H1 (cell line): ENCODE data around the gene CHRNG. TPM values are rescaled to one million over a fixed set of nuclear protein-coding genes. Genes with fewer than 3 reads are reported as not detected.

ENCODE experiments used
- CTCF ChIA-PET: fragments of 300-600 bp; sonication (Branson Sonifier 250); formaldehyde crosslinking; loops from one replicate; lab custom pipeline; 2021; ENCODE audit not compliant: partially characterized antibody; lab: Charles Lee
- POLR2A ChIA-PET: fragments of 300-600 bp; sonication (Branson Sonifier 250); formaldehyde crosslinking; loops from one replicate; lab custom pipeline; 2021; ENCODE audit warnings: inconsistent platforms; ENCODE audit not compliant: partially characterized antibody; lab: Charles Lee
- DNase-seq, 2 experiments: peaks; one replicate each; pipeline versions ENCODE4 v3.0.0 to v3.0.0-alpha.2; 2010 to 2022; ENCODE audit warnings: low spot score in 2 of 2, low read depth in 1 of 2, mixed read lengths in 1 of 2
- FAIRE-seq: peaks from 2 replicates; lab custom pipeline; 2011; peaks lifted over from hg19 to GRCh38; lab: Jason Lieb, UNC
- H2AFZ ChIP-seq: 2 replicates; pipeline ENCODE4 v1.8.1; 2012; ENCODE audit warnings: low read length, inconsistent platforms
- H2AK5ac ChIP-seq: 2 replicates; pipeline ENCODE4 v1.6.1; 2013; ENCODE audit warnings: low read depth, low read length
- H2BK120ac ChIP-seq: replicated peaks from 2 replicates; pipeline ENCODE3; 2013; ENCODE audit warnings: low read depth, low read length, inconsistent platforms
- H2BK12ac ChIP-seq: 2 replicates; pipeline ENCODE4 v1.6.1; 2013; ENCODE audit warnings: low read depth, low read length
- H2BK15ac ChIP-seq: 2 replicates; pipeline ENCODE4 v1.6.1; 2013; ENCODE audit warnings: low read length
- H2BK20ac ChIP-seq: 2 replicates; pipeline ENCODE4 v1.6.1; 2013; ENCODE audit warnings: low read length
- H2BK5ac ChIP-seq: 2 replicates; pipeline ENCODE4 v1.6.1; 2013; ENCODE audit warnings: low read depth, low read length
- H3K14ac ChIP-seq: 2 replicates; pipeline ENCODE4 v1.6.1; 2013; ENCODE audit warnings: inconsistent platforms; ENCODE audit not compliant: insufficient read length
- H3K18ac ChIP-seq: 2 replicates; pipeline ENCODE4 v1.6.1; 2013; ENCODE audit warnings: low read length; ENCODE audit errors: extremely low read depth
- H3K23ac ChIP-seq: 2 replicates; pipeline ENCODE4 v1.6.1; 2013; ENCODE audit warnings: inconsistent platforms; ENCODE audit not compliant: insufficient read length
- H3K23me2 ChIP-seq: 2 replicates; pipeline ENCODE4 v1.6.1; 2013; ENCODE audit warnings: low read depth, low read length
- H3K27ac ChIP-seq: 2 replicates; pipeline ENCODE4 v1.6.1; 2011; ENCODE audit warnings: low read depth, low read length, inconsistent platforms
- H3K27me3 ChIP-seq, 4 experiments: replicated peaks in 1 of 4; 1 replicate in 1 of 4; 2 replicates in 3 of 4; pipeline versions ENCODE4 v1.6.1 to v1.8.1; 2011 to 2013; ENCODE audit warnings: low read length in 3 of 4, mild to moderate bottlenecking in 3 of 4, inconsistent platforms in 2 of 4, mixed read lengths in 2 of 4, moderate library complexity in 1 of 4; ENCODE audit not compliant: control insufficient read depth in 3 of 4, insufficient read depth in 3 of 4; ENCODE audit errors: extremely low read depth in 1 of 4
- H3K36me3 ChIP-seq, 4 experiments: 2 replicates each; pipeline versions ENCODE4 v1.6.1 to v1.8.1; 2011 to 2013; ENCODE audit warnings: mild to moderate bottlenecking in 4 of 4, low read length in 3 of 4, moderate library complexity in 2 of 4, control low read depth in 1 of 4, inconsistent platforms in 1 of 4; ENCODE audit not compliant: insufficient read depth in 4 of 4, control insufficient read depth in 2 of 4
- H3K4ac ChIP-seq: replicated peaks from 2 replicates; pipeline ENCODE3; 2013; ENCODE audit warnings: low read length, low read depth, mixed read lengths, inconsistent platforms; ENCODE audit not compliant: insufficient read length
- H3K4me1 ChIP-seq, 4 experiments: replicated peaks in 1 of 4; 1 replicate in 1 of 4; 2 replicates in 3 of 4; pipeline versions ENCODE4 v1.6.1 to v1.8.1; 2011 to 2013; ENCODE audit warnings: low read length in 3 of 4, inconsistent platforms in 2 of 4, mixed read lengths in 1 of 4; ENCODE audit not compliant: insufficient read depth in 4 of 4, control insufficient read depth in 3 of 4
- H3K4me2 ChIP-seq, 2 experiments: 2 replicates each; pipeline versions ENCODE4 v1.6.1 to v1.8.1; 2011 to 2013; ENCODE audit warnings: low read depth in 2 of 2, low read length in 2 of 2, control low read depth in 1 of 2, inconsistent platforms in 1 of 2, mild to moderate bottlenecking in 1 of 2; ENCODE audit not compliant: insufficient read depth in 1 of 2
- H3K4me3 ChIP-seq, 4 experiments: fragments of 200-600, 300-600 bp in 1 of 4; sonication (generic), shearing (Covaris generic), sonication (Bioruptor Twin) in 1 of 4; 2 replicates each; pipeline versions ENCODE4 v1.5.1 to v1.8.1; 2011 to 2016; ENCODE audit warnings: low read length in 4 of 4, low read depth in 3 of 4, control low read depth in 2 of 4, inconsistent platforms in 2 of 4, mild to moderate bottlenecking in 2 of 4, mixed read lengths in 1 of 4, moderate library complexity in 1 of 4; ENCODE audit not compliant: insufficient read depth in 2 of 4; ENCODE audit errors: extremely low read depth in 1 of 4
- H3K56ac ChIP-seq: replicated peaks from 2 replicates; pipeline ENCODE3; 2013; ENCODE audit warnings: low read depth, mild to moderate bottlenecking, mixed read lengths, low read length, inconsistent platforms; ENCODE audit not compliant: insufficient read length
- H3K79me1 ChIP-seq: 2 replicates; pipeline ENCODE4 v1.6.1; 2013; ENCODE audit warnings: low read depth, low read length, control low read depth
- H3K79me2 ChIP-seq, 2 experiments: 2 replicates each; pipeline versions ENCODE4 v1.6.1 to v1.8.1; 2012 to 2013; ENCODE audit warnings: low read length in 2 of 2, mild to moderate bottlenecking in 2 of 2, inconsistent platforms in 1 of 2; ENCODE audit not compliant: insufficient read depth in 2 of 2, control insufficient read depth in 1 of 2
- H3K9ac ChIP-seq, 4 experiments: replicated peaks in 1 of 4; 1 replicate in 1 of 4; 2 replicates in 3 of 4; pipeline versions ENCODE4 v1.6.1 to v1.8.1; 2011 to 2013; ENCODE audit warnings: low read depth in 3 of 4, low read length in 3 of 4, control low read depth in 2 of 4, mild to moderate bottlenecking in 2 of 4, moderate library complexity in 2 of 4, inconsistent platforms in 1 of 4; ENCODE audit errors: extremely low read depth in 1 of 4
- H3K9me3 ChIP-seq, 2 experiments: 2 replicates each; pipeline versions ENCODE4 v1.6.1 to v1.8.1; 2012 to 2013; ENCODE audit warnings: mild to moderate bottlenecking in 2 of 2, moderate library complexity in 2 of 2, control low read depth in 1 of 2, inconsistent platforms in 1 of 2, low read depth in 1 of 2, low read length in 1 of 2, mixed read lengths in 1 of 2; ENCODE audit not compliant: insufficient read depth in 2 of 2
- H4K20me1 ChIP-seq, 2 experiments: replicated peaks in 1 of 2; 2 replicates each; pipeline versions ENCODE3 to v1.8.1; 2011 to 2013; ENCODE audit warnings: inconsistent platforms in 2 of 2, low read length in 2 of 2, mild to moderate bottlenecking in 1 of 2; ENCODE audit not compliant: insufficient read depth in 2 of 2, control insufficient read depth in 1 of 2
- H4K5ac ChIP-seq: 2 replicates; pipeline ENCODE4 v1.6.1; 2013; ENCODE audit warnings: low read length, low read depth, mixed read lengths, inconsistent platforms; ENCODE audit not compliant: insufficient read length
- H4K8ac ChIP-seq: 2 replicates; pipeline ENCODE4 v1.8.0; 2013; ENCODE audit warnings: mild to moderate bottlenecking, moderate library complexity, low read length, inconsistent platforms; ENCODE audit not compliant: insufficient read depth; ENCODE audit errors: extremely low read depth
- H4K91ac ChIP-seq: replicated peaks from 2 replicates; pipeline ENCODE3; 2013; ENCODE audit warnings: low read length, mixed read lengths, inconsistent platforms; ENCODE audit not compliant: insufficient read length
- BCL11A ChIP-seq, 2 experiments: IDR thresholded peaks; one replicate each; pipeline ENCODE4 v1.6.1; 2011; ENCODE audit warnings: low read depth in 2 of 2, low read length in 2 of 2, mild to moderate bottlenecking in 2 of 2
- BRCA1 ChIP-seq: IDR thresholded peaks from 2 replicates; pipeline ENCODE4 v1.6.1; 2012; ENCODE audit warnings: low read depth, low read length, improper control_type of control experiment
- EGR1 ChIP-seq: IDR thresholded peaks from 2 replicates; pipeline ENCODE4 v1.6.1; 2011; ENCODE audit warnings: low read depth, low read length, borderline replicate concordance
- HDAC2 ChIP-seq, 2 experiments: fragments of 300-600 bp in 1 of 2; sonication (generic) in 1 of 2; IDR thresholded peaks; 2 replicates each; pipeline ENCODE4 v1.6.1; 2011 to 2012; ENCODE audit warnings: low read depth in 2 of 2, low read length in 2 of 2, mild to moderate bottlenecking in 2 of 2, moderate library complexity in 2 of 2, borderline replicate concordance in 1 of 2, inconsistent platforms in 1 of 2
- KDM1A ChIP-seq: fragments of 200-600, 300-600 bp; sonication (generic); IDR thresholded peaks from 2 replicates; pipeline ENCODE4 v1.7.1; 2016; ENCODE audit warnings: mild to moderate bottlenecking, low read length, borderline replicate concordance
- NANOG ChIP-seq: IDR thresholded peaks from 2 replicates; pipeline ENCODE4 v1.6.1; 2011; ENCODE audit warnings: low read length, low read depth, mild to moderate bottlenecking, inconsistent platforms; ENCODE audit not compliant: insufficient read depth, poor library complexity, severe bottlenecking
- PHF8 ChIP-seq: fragments of 200-600 bp; sonication (generic); conservative IDR thresholded peaks from 2 replicates; pipeline ENCODE4 v1.7.1; 2012; ENCODE audit warnings: low read depth, mild to moderate bottlenecking, inconsistent platforms, low read length, moderate library complexity
- SP1 ChIP-seq: IDR thresholded peaks from 2 replicates; pipeline ENCODE4 v1.6.1; 2011; ENCODE audit warnings: low read depth, low read length
- SP4 ChIP-seq: IDR thresholded peaks from 2 replicates; pipeline ENCODE4 v1.6.1; 2012; ENCODE audit warnings: low read length, inconsistent platforms
- TAF1 ChIP-seq: IDR thresholded peaks from 2 replicates; pipeline ENCODE4 v1.6.1; 2011; ENCODE audit warnings: mild to moderate bottlenecking, low read depth, low read length
- YY1 ChIP-seq: IDR thresholded peaks from 2 replicates; pipeline ENCODE4 v1.6.1; 2011; ENCODE audit warnings: low read depth, mild to moderate bottlenecking, low read length
- WGBS, 2 experiments: shearing (Covaris generic) in 1 of 2; methylation state at CpG; one replicate each; pipeline versions ENCODE4 v1.1.6 to v1.1.7; 2013 to 2015; ENCODE audit warnings: low lambda C conversion rate in 2 of 2, mixed read lengths in 2 of 2, inconsistent platforms in 1 of 2, low coverage in 1 of 2, missing lambda C conversion rate in 1 of 2; ENCODE audit not compliant: insufficient replicate concordance in 2 of 2, insufficient coverage in 1 of 2, insufficient read length in 1 of 2; ENCODE audit errors: extremely low coverage in 1 of 2, missing lambda C conversion rate in 1 of 2; 5-methylcytosine and 5-hydroxymethylcytosine counted together
- polyA plus RNA-seq, 7 experiments: library from polyadenylated mRNA; depleted of rRNA in 3 of 7; stranded (reverse) in 5 of 7; unstranded in 2 of 7; fragments of >200 nt in 5 of 7; fragments of 200-250 nt in 2 of 7; gene quantifications; 1 replicate in 5 of 7; 2 replicates in 1 of 7; 4 replicates in 1 of 7; pipeline versions ENCODE4 v1.2.1 to v1.2.3, GENCODE V29; 2011 to 2013; ENCODE audit warnings: missing spikeins in 2 of 7, mixed read lengths in 2 of 7
- total RNA-seq: library from RNA; stranded (reverse); fragmentation: NEBNext Ultra II Directional; extraction: Animal tissue kit (Norgen Biotek cat#: 25700); gene quantifications from 2 replicates; pipeline ENCODE4 v1.2.1, GENCODE V29; 2021

CHRNG gene
- total and polyA plus RNA-seq, 2 of the 8 experiments (the other 6 are each of a cell fraction or from before 2014, with no cell fraction given): 0.05 TPM; not detected in 1

- Histone ChIP-seq H3K27ac (no peak overlapping the region), H2AFZ (no peak overlapping the region), H2BK20ac (no peak overlapping the region), H3K23me2 (peaks cover 10% of the 10 kb centered on the region; the same call in 1 of the 2 replicates), H2BK5ac (no peak overlapping the region), H4K5ac (no peak overlapping the region), H3K36me3 (no peaks in the 10 kb centered on the region), H3K4me1 (peaks cover 0 to 22% (median 11%) of the 10 kb centered on the region in 4 experiments; a peak in 6 of 7 replicates), H4K20me1 (peaks cover 3 to 4% of the 10 kb centered on the region in 2 experiments), H2BK15ac (no peak overlapping the region), H3K14ac (no peak overlapping the region), H3K56ac (no peak overlapping the region), H3K27me3 (peaks cover 19 to 41% (median 28%) of the 10 kb centered on the region in 4 experiments), H3K4me3 (no peak overlapping the region), H4K91ac (no peak overlapping the region), H2AK5ac (no peak overlapping the region), H3K9me3 (no peaks in the 10 kb centered on the region), H2BK12ac (no peak overlapping the region), H4K8ac (no peak overlapping the region), H3K4ac (peak overlapping the region; percentile 69), H3K4me2 (no peak overlapping the region), H3K23ac (no peak overlapping the region), H3K79me1 (no peaks in the 10 kb centered on the region), H3K18ac (no peak overlapping the region), H3K9ac (no peak overlapping the region), H3K79me2 (no peaks in the 10 kb centered on the region), H2BK120ac (no peak overlapping the region)
- WGBS, 2 experiments: 86% methylated on average over 13 of the region's 13 CpGs; no CpG with 5 or more reads in 1 of the 2 experiments
- ChIA-PET CTCF (interaction anchor here (0.7 to 10.6 kb wide), 7 partner anchors 8 to 200 kb away, joined by 3 to 176 read pairs (median 4); no protein-coding TSS in a partner anchor), POLR2A (interaction anchor here (1.7 to 2.1 kb wide), 3 partner anchors 9 to 23 kb away, joined by 3 to 5 read pairs (median 5); partner anchors contain the start of gene CHRNG)
- TF ChIP-seq EGR1: no peak
- TF ChIP-seq BRCA1: no peak
- no peak for TF ChIP-seq BCL11A (IDR thresholded peaks at IDR 0.05; ENCODE audit: low read depth in 2 of 2, low read length in 2 of 2)
- no peak for TF ChIP-seq HDAC2 (IDR thresholded peaks at IDR 0.05; ENCODE audit: borderline replicate concordance in 1 of 2, low read depth in 2 of 2, low read length in 2 of 2)
- TF ChIP-seq SP4: no peak
- no peak for TF ChIP-seq YY1
- TF ChIP-seq TAF1: no peak
- TF ChIP-seq PHF8: no peak
- TF ChIP-seq NANOG: no peak
- no peak for TF ChIP-seq KDM1A
- no peak for TF ChIP-seq SP1
- FAIRE-seq (no peak), DNase-seq (no peak)
These were observed 13.0 kb upstream of the CHRNG start for GRCh38 chr2:232526372-232526941.
